SK-N-MC (cell line): Measurements from ENCODE around the gene CFAP20DC.

Source experiments
- EZH2 ChIP-seq: fragments of 200-600 bp; sonication (generic); IDR thresholded peaks from one replicate; pipeline ENCODE4 v1.6.1; 2017; ENCODE audit warnings: antibody characterized with exemption
- FOXP2 ChIP-seq: optimal IDR thresholded peaks from 2 replicates; pipeline ENCODE3; 2011; ENCODE audit warnings: mild to moderate bottlenecking, moderate library complexity; ENCODE audit not compliant: insufficient read depth; ENCODE audit errors: extremely low read length, control extremely low read depth
- POLR2AphosphoS5 ChIP-seq: IDR thresholded peaks from 2 replicates; pipeline ENCODE4 v1.6.1; 2012; ENCODE audit warnings: mild to moderate bottlenecking, low read depth, low read length, borderline replicate concordance

GRCh38 chr3:59064276-59064675, 14.5 kb upstream of the CFAP20DC start:
- no peak for TF ChIP-seq EZH2
- TF ChIP-seq POLR2AphosphoS5: no peak
- TF ChIP-seq FOXP2: no peak
